GM20431 (cell line): Measurements from ENCODE around the gene PPP4R3B.
"Not testable (repeated sequence)": the region's sequence is repeated elsewhere in the genome, so short reads cannot be mapped to it uniquely, and the experiment has no call there.

Experiments
- in situ Hi-C: fragments of 300-500 bp; cut with MseI, MboI; formaldehyde crosslinking; loops from one replicate; pipeline ENCODE4 v1.15.0; 2020; ENCODE audit warnings: low sequenced_read_pairs; ENCODE audit not compliant: unreplicated experiment

Gene PPP4R3B

GRCh38 chr2:55598056-55598795, 19.2 kb downstream of the PPP4R3B start:
- in situ Hi-C loops, result no loop called here

DNA sequence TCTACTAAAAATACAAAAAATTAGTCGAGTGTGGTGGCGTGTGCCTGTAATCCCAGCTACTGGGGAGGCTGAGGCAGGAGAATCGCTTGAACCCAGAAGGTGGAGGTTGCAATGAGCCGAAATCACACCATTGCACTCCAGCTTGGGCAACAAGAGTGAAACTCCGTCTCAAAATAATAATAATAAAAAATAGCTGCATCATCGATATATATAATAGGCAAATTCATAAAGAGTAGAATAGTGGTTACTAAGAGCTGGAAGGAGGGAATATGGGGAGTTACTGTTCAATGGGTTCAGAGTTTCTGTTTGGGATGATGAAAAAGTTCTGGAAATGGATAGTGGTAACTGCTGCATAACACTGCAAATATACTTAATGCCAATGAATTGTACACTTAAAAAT, 20.6 kb downstream of the PPP4R3B start:
- in situ Hi-C loops, result not testable (repeated sequence)

DNA sequence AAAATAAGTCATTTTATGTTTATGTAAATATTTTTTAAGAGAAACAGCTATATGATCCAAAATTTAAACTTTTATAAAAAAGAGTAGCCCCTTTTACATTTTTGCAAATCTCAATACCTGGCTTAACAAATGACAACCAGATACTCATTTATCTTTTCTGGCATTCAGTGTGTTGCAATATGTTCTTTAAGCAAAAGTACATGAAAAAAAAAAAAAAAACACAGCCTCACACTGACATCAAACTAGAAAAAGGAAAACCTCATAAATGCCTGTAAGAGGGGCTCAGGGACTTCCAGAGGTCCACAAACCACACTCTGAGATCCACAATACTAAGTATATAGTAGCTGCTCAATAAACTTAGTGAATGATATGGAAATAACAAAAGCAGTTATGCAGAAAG, 21.9 kb downstream of the PPP4R3B start:
- in situ Hi-C loops, result no loop called here

- in situ Hi-C loops, result no loop called here
These were observed 25.3 kb downstream of the PPP4R3B start for GRCh38 chr2:55592130-55592529.

- in situ Hi-C loops, result no loop called here
These were observed 26.5 kb downstream of the PPP4R3B start for GRCh38 chr2:55590810-55591440.

DNA sequence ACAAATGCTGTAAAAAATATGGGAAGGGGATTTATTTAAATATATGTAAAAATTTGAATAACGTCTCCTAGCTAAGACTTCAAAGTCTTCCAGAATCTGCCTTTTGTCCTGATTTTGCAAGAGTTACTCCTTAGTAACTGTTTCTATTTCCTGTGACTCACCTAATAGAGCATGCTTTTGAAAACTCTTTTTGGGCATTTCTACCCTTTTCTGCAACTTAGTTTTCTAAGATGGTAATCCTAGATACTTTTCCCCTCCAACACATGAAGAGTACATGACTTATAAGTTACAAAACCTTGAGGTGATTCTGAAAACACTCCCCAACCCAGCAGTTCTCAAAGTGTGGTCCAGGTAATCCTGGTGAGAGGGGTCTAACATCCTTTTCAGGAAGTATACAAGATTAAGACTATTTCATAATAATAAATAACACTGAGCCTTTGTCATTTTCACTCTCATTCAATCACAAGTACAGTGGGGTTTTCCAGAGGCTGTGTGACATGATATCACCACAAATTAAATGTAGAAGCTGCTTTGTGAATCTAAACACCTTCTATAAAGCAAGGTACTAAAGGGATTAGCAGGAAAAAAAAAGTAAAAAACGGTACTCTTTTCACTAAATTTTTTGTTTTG, 31.9 kb downstream of the PPP4R3B start:
- in situ Hi-C loops, result no loop called here

- in situ Hi-C loops, result no loop called here
These were observed 35.4 kb downstream of the PPP4R3B start for GRCh38 chr2:55581874-55582547.

- in situ Hi-C loops, result no loop called here
These were observed 36.0 kb downstream of the PPP4R3B start for GRCh38 chr2:55581435-55581834.

DNA sequence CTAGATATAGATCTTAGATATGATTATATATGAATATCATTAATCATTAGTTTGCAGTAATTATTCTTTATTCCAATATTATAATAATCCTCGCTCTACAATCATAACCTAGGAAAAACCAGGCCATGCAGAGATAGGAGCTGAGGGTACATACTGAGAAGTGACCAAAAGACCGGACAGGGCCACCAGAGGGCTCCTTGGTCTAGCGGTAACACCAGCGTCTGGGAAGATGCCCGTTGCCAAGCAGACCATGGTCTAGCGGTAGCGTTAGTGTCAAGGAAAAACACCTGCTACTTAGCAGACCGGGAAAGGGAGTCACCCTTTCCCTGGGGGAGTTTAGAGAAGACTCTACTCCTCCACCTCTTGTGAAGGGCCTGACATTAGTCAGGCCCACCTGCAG, 48.4 kb downstream of the PPP4R3B start:
- in situ Hi-C loops, result not testable (repeated sequence)

DNA sequence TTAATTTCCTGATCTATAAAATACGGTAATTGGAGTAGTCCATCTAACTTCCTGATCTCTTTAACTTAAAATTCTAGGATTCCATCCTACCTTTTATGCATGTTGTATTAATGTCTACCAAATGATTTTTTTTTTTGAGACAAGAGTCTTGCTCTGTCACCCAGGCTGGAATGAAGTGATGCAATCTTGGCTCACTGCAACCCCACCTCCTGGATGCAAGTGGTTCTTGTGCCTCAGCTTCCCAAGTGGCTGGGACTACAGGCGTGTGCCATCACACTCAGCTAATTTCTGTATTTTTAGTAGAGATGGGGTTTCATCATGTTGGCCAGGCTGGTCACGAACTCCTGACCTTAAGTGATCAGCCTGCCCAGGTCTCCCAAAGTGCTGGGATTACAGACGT, 50.1 kb downstream of the PPP4R3B start:
- in situ Hi-C loops, result no loop called here

- in situ Hi-C loops, result no loop called here
These were observed 51.8 kb downstream of the PPP4R3B start for GRCh38 chr2:55565613-55566012.

DNA sequence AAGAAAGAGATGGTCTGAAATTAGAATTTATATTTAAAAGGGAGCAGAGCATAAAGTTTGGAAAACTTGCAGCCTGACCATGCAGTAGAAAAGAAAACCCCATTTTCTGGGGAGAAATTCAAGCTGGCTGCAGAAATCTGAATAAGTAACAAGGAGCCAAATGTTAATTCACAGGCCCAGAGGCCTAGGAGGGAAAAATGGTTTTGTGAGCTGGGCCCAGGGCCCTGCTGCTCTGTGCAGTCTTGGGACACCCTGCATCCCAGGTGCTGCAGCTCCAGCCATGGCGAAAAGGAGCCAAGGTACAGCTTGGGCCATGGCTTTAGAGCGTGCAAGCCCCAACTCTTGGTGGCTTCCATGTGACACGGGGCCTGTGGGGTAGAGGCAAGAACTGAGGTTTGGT, 56.6 kb downstream of the PPP4R3B start:
- in situ Hi-C loops, result no loop called here

GRCh38 chr2:55556809-55557208, 60.6 kb downstream of the PPP4R3B start:
- in situ Hi-C loops, result no loop called here

DNA sequence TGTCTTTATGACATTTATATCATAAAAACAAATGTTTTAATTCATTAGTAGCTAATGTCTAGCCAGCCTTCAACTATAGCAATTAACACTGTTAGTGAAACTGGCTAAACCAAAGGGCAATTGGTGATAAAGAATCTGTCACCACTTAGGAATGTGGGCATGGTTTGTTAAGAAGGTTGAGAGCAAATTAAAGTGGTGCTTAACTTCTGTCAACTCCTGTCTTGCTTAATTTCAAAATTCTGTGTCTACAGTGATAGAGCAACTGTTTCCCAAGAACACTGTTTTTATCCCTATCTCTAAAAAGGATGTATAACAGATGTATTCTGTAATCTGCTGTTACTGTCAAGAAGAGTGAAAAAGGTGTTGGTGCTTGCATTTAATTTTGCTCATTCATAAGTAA, 61.4 kb downstream of the PPP4R3B start:
- in situ Hi-C loops, result no loop called here

- in situ Hi-C loops, result no loop called here
These were observed 64.1 kb downstream of the PPP4R3B start for GRCh38 chr2:55553321-55553720.

DNA sequence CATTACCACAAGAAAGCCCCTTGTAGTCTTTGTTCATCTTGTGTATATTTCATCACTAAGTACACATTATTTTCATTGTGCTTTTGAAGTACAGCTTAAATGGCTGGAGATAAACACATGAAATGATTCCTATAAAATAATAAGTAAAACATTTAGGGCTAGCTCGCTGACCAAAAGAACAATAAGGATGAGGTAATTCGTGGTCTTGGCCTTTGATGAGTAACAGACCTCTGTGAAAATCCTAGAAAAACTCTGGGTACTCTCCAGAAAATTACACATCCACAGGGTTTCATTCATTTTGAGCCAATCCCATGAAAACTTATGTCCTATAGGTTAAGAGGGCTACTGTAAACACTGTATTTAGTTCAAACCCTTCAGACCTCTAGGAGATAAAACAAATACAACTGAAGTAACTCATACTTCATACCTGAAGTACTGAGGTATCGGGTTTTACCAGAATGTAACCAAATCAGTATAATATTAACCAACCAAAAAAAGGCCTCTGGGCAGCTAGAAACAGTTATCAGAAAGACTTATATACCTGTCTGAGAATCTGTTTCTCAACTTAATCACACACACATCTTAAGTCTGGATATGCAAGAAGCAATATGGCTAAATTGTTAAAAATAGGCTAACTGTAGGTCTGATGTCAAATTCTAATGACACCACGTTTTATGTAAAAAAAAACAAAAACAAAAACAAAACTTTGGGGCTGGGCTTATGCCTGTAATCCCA, 66.9 kb downstream of the PPP4R3B start:
- in situ Hi-C loops, result no loop called here

DNA sequence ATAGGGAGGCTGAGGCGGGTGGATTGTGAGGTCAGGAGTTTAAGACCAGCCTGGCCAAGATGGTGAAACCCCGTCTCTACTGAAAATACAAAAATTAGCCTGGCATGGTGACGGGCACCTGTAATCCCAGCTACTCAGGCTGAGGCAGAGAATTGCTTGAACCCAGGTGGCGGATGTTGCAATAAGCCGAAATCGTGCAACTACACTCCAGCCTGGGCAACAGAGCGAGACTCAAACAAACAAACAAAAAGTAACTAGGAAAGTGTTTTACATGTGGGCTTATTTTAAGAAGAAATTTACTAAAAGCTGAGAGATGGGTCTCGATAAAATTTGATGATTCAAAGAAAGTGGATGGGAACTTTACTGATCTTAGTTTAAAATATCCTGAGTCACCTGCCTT, 69.7 kb downstream of the PPP4R3B start:
- in situ Hi-C loops, result not testable (repeated sequence)

GRCh38 chr2:55547001-55547400, 70.4 kb downstream of the PPP4R3B start:
- in situ Hi-C loops, result no loop called here

GRCh38 chr2:55530539-55531081, 86.8 kb downstream of the PPP4R3B start:
- in situ Hi-C loops, result no loop called here

DNA sequence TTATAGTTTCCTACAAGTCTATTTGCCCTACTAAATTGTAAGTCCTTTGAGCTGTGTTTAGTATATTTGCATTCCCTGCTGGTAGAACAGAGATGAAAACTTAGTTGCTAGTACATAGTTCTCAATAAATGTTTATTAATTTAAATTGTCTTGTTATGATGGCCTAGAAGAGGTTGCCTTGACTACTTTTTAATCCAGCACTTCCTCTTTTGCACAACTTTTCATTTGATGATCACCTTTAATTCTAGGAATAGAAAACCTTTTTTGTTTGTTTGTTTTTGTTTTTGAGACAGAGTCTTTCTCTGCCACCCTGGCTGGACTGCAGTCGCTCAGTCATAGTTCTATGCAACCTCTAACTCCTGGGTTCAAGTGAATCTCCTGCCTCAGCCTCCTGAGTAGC, 91.2 kb downstream of the PPP4R3B start:
- in situ Hi-C loops, result no loop called here
